T-helper 22 cell (primary cell): ENCODE results near the gene ATG7.
"Not testable (repeated sequence)": the region's sequence is repeated elsewhere in the genome, so short reads cannot be mapped to it uniquely, and the experiment has no call there.

ENCODE experiments used
- DNase-seq: peaks from one replicate; pipeline ENCODE4 v3.0.0-alpha.2; 2020; ENCODE audit warnings: low read depth

Gene ATG7

GRCh38 chr3:11569156-11569741 is 297.1 kb downstream of the ATG7 start:
- DNase-seq = no peak

- no peak for DNase-seq
These were observed 298.1 kb downstream of the ATG7 start for GRCh38 chr3:11570251-11570650.

- no peak for DNase-seq
These were observed 298.7 kb downstream of the ATG7 start for GRCh38 chr3:11570789-11571495.

DNA sequence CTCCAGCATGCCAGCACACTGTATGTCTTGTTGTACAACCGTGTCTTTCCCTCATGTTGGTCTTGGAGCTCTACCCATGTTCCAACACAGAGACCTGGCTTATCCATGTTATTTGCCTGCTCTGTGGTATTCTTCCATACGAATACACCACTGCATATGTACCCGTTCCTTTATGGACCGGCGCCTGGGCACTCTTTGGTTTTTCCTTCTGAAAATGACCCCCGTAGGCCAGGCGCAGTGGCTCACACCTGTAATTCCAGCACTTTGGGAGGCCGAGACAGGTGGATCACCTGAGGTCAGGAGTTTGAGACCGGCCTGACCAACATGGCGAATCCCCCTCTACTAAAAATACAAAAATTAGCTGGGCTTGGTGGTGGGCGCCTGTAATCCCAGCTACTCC is 300.5 kb downstream of the ATG7 start:
- not testable (repeated sequence) for DNase-seq

- no peak for DNase-seq
These were observed 302.9 kb downstream of the ATG7 start for GRCh38 chr3:11574981-11575669.

GRCh38 chr3:11575677-11576076 is 303.5 kb downstream of the ATG7 start:
- DNase-seq = no peak

GRCh38 chr3:11576453-11576852 is 304.3 kb downstream of the ATG7 start:
- no peak for DNase-seq

- DNase-seq = no peak
These were observed 306.0 kb downstream of the ATG7 start for GRCh38 chr3:11578169-11578568.

- DNase-seq = no peak
These were observed 308.4 kb downstream of the ATG7 start for GRCh38 chr3:11580645-11581044.

DNA sequence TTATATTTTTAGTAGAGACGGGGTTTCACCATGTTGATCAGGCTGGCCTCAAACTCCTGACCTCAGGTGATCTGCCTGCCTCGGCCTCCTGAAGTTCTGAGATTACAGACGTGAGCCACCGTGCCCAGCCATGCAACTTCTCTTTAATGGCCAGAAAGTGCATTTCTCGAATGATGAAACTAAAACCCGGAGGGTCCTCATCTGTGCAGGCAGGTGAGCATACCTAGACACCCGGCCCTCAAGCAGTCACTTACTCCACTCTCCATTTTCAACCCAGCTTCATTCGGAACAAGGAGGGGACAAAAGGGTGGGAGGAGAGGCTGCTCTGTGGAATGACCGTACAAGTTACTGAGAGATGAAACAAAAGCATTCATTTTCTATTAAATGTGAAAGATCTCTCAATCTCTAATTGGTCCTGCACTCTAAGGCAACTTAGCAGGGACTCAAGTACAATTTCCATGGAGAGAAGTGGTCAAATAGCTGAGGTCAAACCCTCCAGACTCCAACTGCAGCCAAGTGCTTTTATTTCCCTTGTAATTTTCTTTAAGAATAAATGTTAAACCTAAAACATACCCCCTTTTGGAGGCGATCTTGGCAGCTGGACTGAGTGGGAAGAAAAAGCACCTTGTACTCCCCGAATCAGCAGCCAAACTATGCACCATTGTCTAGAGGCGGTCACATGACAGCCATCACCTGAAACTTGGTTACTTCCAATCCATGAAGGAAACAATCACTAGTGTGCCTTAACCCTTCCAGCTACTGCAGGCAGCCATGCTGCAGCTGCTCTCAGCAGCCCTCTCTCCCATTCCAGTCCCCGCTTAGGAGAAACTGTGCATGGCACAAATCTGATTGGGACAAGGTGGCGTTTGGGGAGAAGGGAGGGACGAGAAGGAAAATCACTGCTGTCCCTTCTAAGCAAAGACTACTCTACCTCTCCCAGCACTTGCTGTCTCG is 309.3 kb downstream of the ATG7 start:
- no peak for DNase-seq

GRCh38 chr3:11582191-11582968 is 310.2 kb downstream of the ATG7 start:
- DNase-seq = no peak

DNA sequence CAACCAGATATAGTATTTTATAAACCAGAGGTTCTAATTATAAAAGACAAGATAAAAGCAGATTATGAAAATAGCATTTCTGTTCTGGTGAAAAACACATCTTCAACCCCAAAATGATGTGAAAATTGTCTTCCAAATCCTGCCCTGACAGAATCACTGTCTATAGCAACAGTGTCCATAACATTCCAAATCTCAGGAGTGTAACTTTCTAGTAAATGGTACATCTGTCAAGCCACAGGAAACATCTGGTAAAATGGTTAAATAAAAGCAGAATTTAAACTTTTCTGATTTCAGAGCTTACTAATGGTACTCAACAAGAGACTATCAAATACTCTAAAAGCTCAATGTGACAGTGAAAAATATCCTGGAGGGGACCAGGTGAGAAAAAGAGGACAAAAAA is 311.0 kb downstream of the ATG7 start:
- no peak for DNase-seq

DNA sequence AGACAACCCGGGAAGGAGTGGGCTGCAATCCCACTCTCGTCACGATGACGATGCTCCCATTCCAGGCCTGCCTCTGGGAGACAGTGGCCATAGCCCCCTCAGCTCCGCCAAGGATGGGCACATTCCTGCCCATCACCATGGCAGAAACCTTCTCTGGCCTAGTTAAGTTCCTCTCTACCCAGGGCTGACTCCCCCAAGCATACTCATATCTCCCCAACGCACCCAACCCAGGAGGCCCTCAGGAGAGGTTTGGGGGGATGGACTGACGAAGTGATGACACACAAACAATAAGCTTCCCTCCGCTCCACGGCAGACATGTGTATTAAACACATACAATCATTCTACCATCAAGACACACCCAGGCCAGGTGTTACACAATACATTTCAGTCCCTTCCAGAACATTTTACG is 311.4 kb downstream of the ATG7 start:
- DNase-seq = no peak

DNA sequence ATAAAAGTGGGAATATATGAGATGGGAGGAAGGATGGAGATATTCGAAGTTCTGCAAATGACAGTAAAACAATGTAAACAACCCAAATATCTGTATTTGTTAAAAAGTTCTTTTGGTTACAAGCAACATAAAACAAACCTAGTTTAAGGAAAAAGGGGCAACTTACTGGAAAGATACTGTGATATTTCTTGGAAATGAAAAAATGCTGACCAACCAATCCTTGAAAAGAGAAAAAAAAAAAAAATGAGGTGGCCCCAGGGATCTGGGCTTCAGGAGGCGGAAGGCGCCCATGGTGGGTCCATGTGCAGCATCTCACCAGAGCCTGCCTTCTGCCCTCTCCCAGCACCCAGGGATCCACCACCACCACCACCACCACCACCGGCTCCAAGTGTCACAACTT is 312.4 kb downstream of the ATG7 start:
- DNase-seq = no peak

GRCh38 chr3:11587766-11588165 is 315.6 kb downstream of the ATG7 start:
- no peak for DNase-seq

GRCh38 chr3:11588338-11588737 is 316.1 kb downstream of the ATG7 start:
- DNase-seq = no peak

GRCh38 chr3:11588755-11589154 is 316.6 kb downstream of the ATG7 start:
- no peak for DNase-seq

DNA sequence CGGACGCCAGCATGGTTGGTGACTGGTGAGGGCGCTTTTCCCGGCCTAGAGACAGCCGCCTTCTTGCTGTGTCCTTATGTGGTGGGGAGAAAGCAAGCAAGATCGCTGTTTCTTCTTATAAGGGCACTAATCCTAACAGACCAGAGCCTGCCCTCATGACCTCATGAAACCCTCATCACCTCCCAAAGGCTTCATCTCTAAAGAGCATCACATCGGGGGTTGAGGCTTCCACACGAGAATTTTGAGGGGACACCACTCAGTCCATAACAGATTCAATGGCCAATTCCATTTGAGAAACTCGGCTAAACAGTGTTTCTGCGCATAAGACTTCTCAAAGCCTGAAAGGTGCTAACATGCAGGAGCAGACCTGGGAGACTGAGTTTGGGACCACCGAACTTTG is 317.5 kb downstream of the ATG7 start:
- DNase-seq = no peak

DNA sequence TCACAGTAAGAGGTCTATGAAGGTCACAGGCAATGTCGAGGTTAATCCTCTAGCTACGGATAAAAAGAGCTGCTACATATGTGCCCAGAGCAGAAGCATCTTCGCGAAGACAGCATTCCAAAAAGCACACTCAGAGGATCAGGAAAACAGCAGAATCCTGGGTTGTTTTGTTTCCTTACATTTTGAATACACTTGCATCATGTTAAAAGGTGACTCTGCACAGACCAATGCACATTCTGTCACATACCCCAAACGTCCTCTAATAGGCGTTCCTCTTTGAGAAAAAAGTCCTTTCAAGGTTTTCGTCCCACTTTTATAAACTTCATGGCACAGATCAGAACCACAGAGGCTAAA is 318.8 kb downstream of the ATG7 start:
- no peak for DNase-seq

- no peak for DNase-seq
These were observed 319.4 kb downstream of the ATG7 start for GRCh38 chr3:11591391-11592282.
